IMR-90 (cell line): Measurements from ENCODE around the gene PCDH12. TPM values are rescaled to one million over a fixed set of nuclear protein-coding genes. Genes with fewer than 3 reads are reported as not detected.

Source experiments
- ATAC-seq: fragments of 200-7000 bp; cut with Tn5 transposase; 2 replicates; pipeline ENCODE4 v1.9.1; 2020; ENCODE audit warnings: low read depth, mild to moderate bottlenecking, moderate library complexity
- BruUV-seq: library from RNA; stranded (reverse); fragments of 400-500 nt; replicated peaks from 2 replicates; lab custom pipeline; 2021; lab: Mats Ljungman, UMichigan
- CTCF ChIA-PET: fragments of 300-600 bp; formaldehyde crosslinking; extraction: SDS; loops from one replicate; lab custom pipeline; 2021; ENCODE audit warnings: antibody characterized with exemption; lab: Yijun Ruan, JAX
- POLR2A ChIA-PET: fragments of 300-600 bp; sonication (Branson Sonifier 250); formaldehyde crosslinking; loops from one replicate; lab custom pipeline; 2022; ENCODE audit warnings: antibody characterized with exemption; ENCODE audit not compliant: unreplicated experiment; lab: Charles Lee
- DNase-seq: peaks from one replicate; pipeline ENCODE4 v3.0.0; 2013
- H2AFZ ChIP-seq: replicated peaks from 2 replicates; pipeline ENCODE3; 2013; ENCODE audit warnings: low read length, mild to moderate bottlenecking; ENCODE audit not compliant: poor library complexity
- H2AK5ac ChIP-seq: 2 replicates; pipeline ENCODE4 v1.6.1; 2013; ENCODE audit warnings: low read depth, low read length, inconsistent platforms
- H2AK9ac ChIP-seq: replicated peaks from 2 replicates; pipeline ENCODE3; 2013; ENCODE audit warnings: mild to moderate bottlenecking, low read depth, low read length, moderate library complexity; ENCODE audit not compliant: poor library complexity
- H2BK120ac ChIP-seq: 2 replicates; pipeline ENCODE4 v1.6.1; 2013; ENCODE audit warnings: low read depth, low read length, inconsistent platforms
- H2BK15ac ChIP-seq: 3 replicates; pipeline ENCODE4 v1.6.1; 2013; ENCODE audit warnings: low read depth, low read length, inconsistent platforms
- H2BK20ac ChIP-seq: 2 replicates; pipeline ENCODE4 v1.6.1; 2013; ENCODE audit warnings: low read depth, mild to moderate bottlenecking, inconsistent platforms, low read length, moderate library complexity
- H2BK5ac ChIP-seq: 2 replicates; pipeline ENCODE4 v1.6.1; 2013; ENCODE audit warnings: mild to moderate bottlenecking, low read depth, low read length, inconsistent platforms; ENCODE audit not compliant: poor library complexity, severe bottlenecking
- H3K14ac ChIP-seq: replicated peaks from 2 replicates; pipeline ENCODE4 v1.6.1; 2013; ENCODE audit warnings: low read depth, low read length, inconsistent platforms
- H3K18ac ChIP-seq: 2 replicates; pipeline ENCODE4 v1.6.1; 2013; ENCODE audit warnings: low read depth, low read length, control low read depth
- H3K23ac ChIP-seq: 2 replicates; pipeline ENCODE4 v1.6.1; 2013; ENCODE audit warnings: low read depth, low read length, inconsistent platforms
- H3K27ac ChIP-seq: 2 replicates; pipeline ENCODE4 v1.5.1; 2013; ENCODE audit warnings: mild to moderate bottlenecking, control low read depth, low read length; ENCODE audit not compliant: insufficient read depth
- H3K27me3 ChIP-seq: 2 replicates; pipeline ENCODE4 v1.6.1; 2013; ENCODE audit warnings: low read length; ENCODE audit not compliant: control insufficient read depth, insufficient read depth
- H3K36me3 ChIP-seq: 2 replicates; pipeline ENCODE4 v1.6.1; 2013; ENCODE audit warnings: low read length, mixed read lengths; ENCODE audit not compliant: control insufficient read depth, insufficient read depth
- H3K4ac ChIP-seq: 2 replicates; pipeline ENCODE4 v1.6.1; 2013; ENCODE audit warnings: low read depth, low read length, inconsistent platforms
- H3K4me1 ChIP-seq: 2 replicates; pipeline ENCODE4 v1.6.1; 2013; ENCODE audit warnings: low read length, mixed read lengths; ENCODE audit not compliant: control insufficient read depth, insufficient read depth
- H3K4me2 ChIP-seq: 2 replicates; pipeline ENCODE4 v1.6.1; 2013; ENCODE audit warnings: low read depth, mild to moderate bottlenecking, control low read depth, low read length, moderate library complexity
- H3K4me3 ChIP-seq: 2 replicates; pipeline ENCODE4 v1.5.1; 2013; ENCODE audit warnings: low read depth, mild to moderate bottlenecking, control low read depth, low read length, moderate library complexity; ENCODE audit not compliant: insufficient read depth
- H3K56ac ChIP-seq: 2 replicates; pipeline ENCODE4 v1.6.1; 2013; ENCODE audit warnings: low read length, inconsistent platforms; ENCODE audit not compliant: insufficient read depth; ENCODE audit errors: extremely low read depth
- H3K79me1 ChIP-seq, 2 experiments: 2 replicates each; pipeline ENCODE4 v1.6.1; 2013; ENCODE audit warnings: low read length in 2 of 2, inconsistent platforms in 1 of 2, low read depth in 1 of 2
- H3K9ac ChIP-seq: 2 replicates; pipeline ENCODE4 v1.6.1; 2013; ENCODE audit warnings: low read depth, low read length, control low read depth
- H3K9me1 ChIP-seq: 2 replicates; pipeline ENCODE4 v1.6.1; 2013; ENCODE audit warnings: low read length, inconsistent platforms; ENCODE audit not compliant: insufficient read depth
- H3K9me3 ChIP-seq: 2 replicates; pipeline ENCODE4 v1.6.1; 2013; ENCODE audit warnings: low read length; ENCODE audit not compliant: control insufficient read depth, insufficient read depth
- H4K20me1 ChIP-seq: 2 replicates; pipeline ENCODE4 v1.6.1; 2013; ENCODE audit warnings: low read length, inconsistent platforms; ENCODE audit not compliant: insufficient read depth
- H4K5ac ChIP-seq: 2 replicates; pipeline ENCODE4 v1.6.1; 2013; ENCODE audit warnings: mild to moderate bottlenecking, low read depth, low read length, control low read depth
- H4K8ac ChIP-seq, 2 experiments: 2 replicates each; pipeline ENCODE4 v1.6.1; 2013; ENCODE audit warnings: low read depth in 2 of 2, low read length in 2 of 2, control low read depth in 1 of 2, inconsistent platforms in 1 of 2
- H4K91ac ChIP-seq: 2 replicates; pipeline ENCODE4 v1.6.1; 2013; ENCODE audit warnings: low read depth, low read length, inconsistent platforms; ENCODE audit not compliant: insufficient read depth
- CEBPB ChIP-seq: IDR thresholded peaks from 2 replicates; pipeline ENCODE4 v1.6.1; 2012; ENCODE audit warnings: low read depth, low read length, improper control_type of control experiment
- RCOR1 ChIP-seq: IDR thresholded peaks from 2 replicates; pipeline ENCODE4 v1.6.1; 2012; ENCODE audit warnings: mild to moderate bottlenecking, low read length, improper control_type of control experiment; ENCODE audit not compliant: insufficient replicate concordance
- WGBS, 2 experiments: methylation state at CpG; one replicate each; pipeline versions ENCODE4 v1.1.5 to v1.1.7; 2013; ENCODE audit warnings: missing lambda C conversion rate in 2 of 2; ENCODE audit not compliant: insufficient read length in 1 of 2; ENCODE audit errors: extremely low coverage in 2 of 2; 5-methylcytosine and 5-hydroxymethylcytosine counted together
- dilution Hi-C: fragments of 300-500 bp; cut with HindIII; formaldehyde crosslinking; loops from one replicate; pipeline ENCODE4 v1.14.3; 2018; ENCODE audit warnings: low sequenced_read_pairs; ENCODE audit not compliant: unreplicated experiment
- in situ Hi-C: fragments of 300-500 bp; cut with MboI; formaldehyde crosslinking; loops from 3 replicates; pipeline ENCODE4 v1.14.3; 2019; ENCODE audit warnings: low sequenced_read_pairs, inconsistent platforms, mixed read lengths
- intact Hi-C: fragments of 100-400 bp; cut with micrococcal nuclease; formaldehyde crosslinking; loops from 2 replicates; pipeline ENCODE4 v1.10.0; 2022
- polyA plus RNA-seq, 3 experiments: library from polyadenylated mRNA; depleted of rRNA; stranded (reverse); fragments of >200 nt; gene quantifications; 2 replicates each; pipeline ENCODE4 v1.2.3, GENCODE V29; 2012; ENCODE audit warnings: low replicate concordance in 1 of 3
- total RNA-seq: library from RNA; depleted of rRNA; stranded (reverse); fragments of >200 nt; gene quantifications from 2 replicates; pipeline ENCODE4 v1.2.3, GENCODE V29; 2012; rRNA removed

The PCDH12 gene
- total and polyA plus RNA-seq, 2 of the 4 experiments (the other 2 are of a cell fraction): 0.02 to 0.18 TPM

GRCh38 chr5:141897425-141897824 is 60.6 kb downstream of the PCDH12 start:
- no peak overlapping the region for H4K91ac ChIP-seq
- no peak overlapping the region for H2AFZ ChIP-seq
- no peaks in the 10 kb centered on the region for H3K4me1 ChIP-seq
- H2AK9ac ChIP-seq: no peak overlapping the region
- ATAC-seq: no peak
- H3K4ac ChIP-seq: no peak overlapping the region
- ChIA-PET CTCF (no interaction called here), POLR2A (no interaction called here)
- H3K36me3 ChIP-seq: no peaks in the 10 kb centered on the region
- H2BK15ac ChIP-seq: no peak overlapping the region
- no peak overlapping the region for H3K27ac ChIP-seq
- H3K56ac ChIP-seq: no peak overlapping the region
- no peak overlapping the region for H3K18ac ChIP-seq
- intact Hi-C loops (no loop called here), in situ Hi-C loops (no loop called here), dilution Hi-C loops (no loop called here)
- H3K4me2 ChIP-seq: no peak overlapping the region
- H4K8ac ChIP-seq: no peak overlapping the region
- no peak for TF ChIP-seq RCOR1
- TF ChIP-seq CEBPB: peak; percentile 82
- H3K27me3 ChIP-seq: peaks cover 20% of the 10 kb centered on the region
- no peaks in the 10 kb centered on the region for H3K9me1 ChIP-seq
- H4K20me1 ChIP-seq: no peaks in the 10 kb centered on the region
- no peak overlapping the region for H2BK5ac ChIP-seq
- H3K4me3 ChIP-seq: no peak overlapping the region
- H2BK20ac ChIP-seq: no peak overlapping the region
- no peaks in the 10 kb centered on the region for H3K79me1 ChIP-seq
- no peaks in the 10 kb centered on the region for H3K9me3 ChIP-seq
- no peak overlapping the region for H3K23ac ChIP-seq
- H3K9ac ChIP-seq: no peak overlapping the region
- no peak overlapping the region for H4K5ac ChIP-seq
- no TSS peak for BruUV-seq
- H2BK120ac ChIP-seq: no peak overlapping the region
- WGBS, 2 experiments: no CpG with 5 or more reads among the region's 4 CpGs
- no peak overlapping the region for H2AK5ac ChIP-seq
- H3K14ac ChIP-seq: no peak overlapping the region
- DNase-seq: no peak

Other genes starting within 250 kb of the PCDH12 start
- gene PCDH1, start 79.8 kb downstream of the PCDH12 start, total RNA-seq: 0.83 and 0.90 TPM in 2 replicates
- 0.74 and 0.82 TPM in 2 replicates for gene PCDH1, start 79.8 kb downstream of the PCDH12 start, polyA plus RNA-seq (2012; rRNA removed)
- 26.1 and 28.0 TPM in 2 replicates for gene DELE1, start 34.3 kb downstream of the PCDH12 start, total RNA-seq
- gene DELE1, start 34.3 kb downstream of the PCDH12 start, polyA plus RNA-seq (2012; rRNA removed): 66.1 and 73.3 TPM in 2 replicates
- gene RNF14, start 10.9 kb upstream of the PCDH12 start, total RNA-seq: 78.6 and 106 TPM in 2 replicates
- 27.0 and 36.1 TPM in 2 replicates for gene RNF14, start 10.9 kb upstream of the PCDH12 start, polyA plus RNA-seq (2012; rRNA removed)
- 50.5 and 60.6 TPM in 2 replicates for gene GNPDA1, start 54.8 kb upstream of the PCDH12 start, total RNA-seq
- gene GNPDA1, start 54.8 kb upstream of the PCDH12 start, polyA plus RNA-seq (2012; rRNA removed): 19.6 and 23.1 TPM in 2 replicates
- 7.7 and 21.9 TPM in 2 replicates for gene NDFIP1, start 150.6 kb upstream of the PCDH12 start, total RNA-seq
- gene NDFIP1, start 150.6 kb upstream of the PCDH12 start, polyA plus RNA-seq (2012; rRNA removed): 10.7 and 15.4 TPM in 2 replicates